ENCODE measurements around the gene DTL. TPM values are rescaled to one million over a fixed set of nuclear protein-coding genes. Genes with fewer than 3 reads are reported as not detected.

The DTL gene
- total RNA-seq, 1 donor from 2014 or later = 17.6 TPM

GRCh38 chr1:212111536-212111935 is 76.0 kb downstream of the DTL start:
- H3K4me3 ChIP-seq (ENCODE audit: low read depth, low read length) = no peak overlapping the region
- TF ChIP-seq CTCF (conservative IDR thresholded peaks at IDR 0.05; ENCODE audit: low read depth, low read length) = no peak

DNA sequence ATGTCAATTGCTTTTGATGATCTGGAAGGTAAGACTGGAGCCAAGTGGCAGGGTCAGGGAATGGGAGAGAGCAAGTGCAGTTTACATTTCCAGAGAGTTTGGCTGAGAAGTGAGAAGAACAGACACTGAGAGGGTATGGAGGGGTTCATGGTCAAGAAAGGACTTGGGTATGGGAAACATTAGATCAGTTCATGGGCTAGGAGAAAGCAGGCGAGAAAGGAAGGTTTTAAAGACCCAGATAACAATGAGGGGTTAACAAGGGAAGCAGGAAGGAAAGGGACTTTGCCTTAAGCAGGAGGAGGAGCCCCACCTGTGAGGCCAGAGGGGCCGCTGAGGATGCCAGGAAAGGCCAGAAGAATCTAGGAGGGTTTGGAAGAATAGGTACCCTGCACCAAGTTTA is 78.2 kb downstream of the DTL start:
- no peak for TF ChIP-seq CTCF (conservative IDR thresholded peaks at IDR 0.05; ENCODE audit: low read depth, low read length)

More at GRCh38 chr1:212111536-212111935, 76.0 kb downstream of the DTL start:
- no peak for DNase-seq (ENCODE audit: low read depth)

DNA sequence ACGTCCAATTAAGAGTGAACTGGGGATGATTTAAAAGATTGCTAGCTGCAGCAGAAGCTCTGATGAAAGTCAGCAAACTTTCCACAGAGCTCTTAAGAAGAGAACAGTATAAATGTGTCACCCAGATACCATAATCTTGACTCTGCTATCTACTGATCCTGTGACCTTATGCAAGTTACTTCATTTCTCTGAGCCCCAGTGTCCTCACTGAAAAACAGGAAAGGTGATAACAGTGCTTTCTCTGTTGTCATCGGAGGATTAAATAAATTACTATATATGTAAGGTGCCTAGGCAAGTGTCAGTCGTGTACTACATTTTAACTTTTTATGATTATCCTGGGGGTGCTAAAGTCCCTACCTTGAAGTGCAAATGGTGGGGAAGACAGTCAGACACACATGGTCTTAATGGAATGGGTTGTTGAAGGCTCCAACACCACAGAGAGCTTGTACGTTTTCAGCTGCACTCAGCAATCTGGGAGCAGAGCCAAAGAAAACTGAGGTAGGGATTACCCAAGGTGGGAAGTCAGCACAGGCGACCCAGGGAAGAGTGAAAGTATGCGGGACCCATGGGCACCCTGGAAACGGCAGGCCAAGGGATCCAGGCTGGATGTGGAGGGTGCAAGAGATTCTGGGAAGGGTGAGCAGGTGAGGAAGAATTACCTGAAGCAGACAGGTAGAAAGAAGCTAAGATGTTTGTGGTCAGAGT is 82.8 kb downstream of the DTL start:
- no peak for TF ChIP-seq CTCF (conservative IDR thresholded peaks at IDR 0.05; ENCODE audit: low read depth, low read length)
- no peak overlapping the region for H3K4me3 ChIP-seq (ENCODE audit: low read depth, low read length)

More for the DNA sequence above, 78.2 kb downstream of the DTL start:
- no peak overlapping the region for H3K4me3 ChIP-seq (ENCODE audit: low read depth, low read length)
- DNase-seq (ENCODE audit: low read depth) = no peak

DNA sequence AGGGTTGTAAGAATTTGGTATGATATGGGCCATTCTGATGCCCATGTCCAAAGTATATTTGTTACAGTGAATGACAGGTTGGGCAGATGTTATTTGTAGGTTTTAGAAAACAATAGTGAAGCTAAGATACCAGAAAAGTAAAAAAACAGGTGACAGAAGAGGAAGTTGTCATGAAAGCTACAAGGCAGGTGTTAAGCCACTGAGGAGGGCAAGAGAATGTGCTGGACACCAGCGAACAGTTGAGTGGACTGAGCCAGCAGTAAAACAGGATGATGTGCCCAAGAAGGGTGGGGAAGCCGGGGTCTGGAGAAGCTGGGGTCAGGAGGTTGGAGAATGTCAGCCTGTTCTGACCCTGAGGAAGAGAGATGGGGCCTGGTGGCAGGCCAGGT is 83.3 kb downstream of the DTL start:
- no peak overlapping the region for H3K4me3 ChIP-seq (ENCODE audit: low read depth, low read length)
- TF ChIP-seq CTCF (conservative IDR thresholded peaks at IDR 0.05; ENCODE audit: low read depth, low read length) = no peak
- DNase-seq (ENCODE audit: low read depth) = no peak

More for the DNA sequence above, 82.8 kb downstream of the DTL start:
- peak; percentile 30 for DNase-seq (ENCODE audit: low read depth)

DNA sequence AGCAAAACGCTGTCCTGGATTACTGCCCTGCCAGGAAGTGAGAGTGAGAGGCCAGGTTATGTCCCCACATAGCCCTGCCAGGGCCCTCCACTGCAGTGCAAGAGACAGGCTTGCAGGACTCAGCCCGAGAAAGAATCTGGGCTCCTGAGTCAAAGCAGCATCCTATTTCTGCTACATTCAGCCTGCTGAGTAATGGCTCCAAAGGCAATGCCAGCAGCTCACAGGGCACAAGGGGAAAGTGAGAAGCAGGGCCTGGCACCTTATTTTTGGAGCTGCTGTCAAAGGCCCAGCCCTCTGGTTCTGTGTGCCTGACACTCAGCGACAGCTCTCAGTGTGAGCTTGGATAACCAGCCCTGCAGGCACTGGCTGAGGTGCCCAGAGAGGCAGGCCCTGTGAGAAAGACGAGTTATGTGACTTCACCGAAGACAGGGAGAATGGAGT is 83.9 kb downstream of the DTL start:
- no peak for DNase-seq (ENCODE audit: low read depth)
- H3K4me3 ChIP-seq (ENCODE audit: low read depth, low read length) = no peak overlapping the region
- no peak for TF ChIP-seq CTCF (conservative IDR thresholded peaks at IDR 0.05; ENCODE audit: low read depth, low read length)

- H3K4me3 ChIP-seq (ENCODE audit: low read depth, low read length) = no peak overlapping the region
- no peak for DNase-seq (ENCODE audit: low read depth)
- TF ChIP-seq CTCF (conservative IDR thresholded peaks at IDR 0.05; ENCODE audit: low read depth, low read length) = no peak
Observed at GRCh38 chr1:212119863-212120262, 84.3 kb downstream of the DTL start.

DNA sequence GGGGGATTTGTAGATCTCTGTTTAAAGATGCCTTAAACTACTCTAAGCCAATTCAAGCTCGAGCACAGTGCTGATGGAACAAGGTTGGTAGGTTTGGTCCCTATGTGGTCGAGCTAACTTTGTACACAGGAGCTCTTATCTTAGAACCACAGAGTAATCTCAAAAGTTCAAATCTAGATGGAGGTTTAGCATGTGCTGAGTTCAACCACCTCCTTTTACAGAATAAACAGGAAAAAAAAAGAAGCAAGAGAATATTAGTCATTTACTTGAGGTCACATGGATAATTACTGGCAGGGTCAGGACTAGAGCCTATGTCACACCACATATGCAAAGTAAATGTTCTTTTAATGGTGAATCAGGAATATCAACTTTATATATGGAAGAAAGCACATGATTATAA is 86.2 kb downstream of the DTL start:
- no peak overlapping the region for H3K4me3 ChIP-seq (ENCODE audit: low read depth, low read length)
- TF ChIP-seq CTCF (conservative IDR thresholded peaks at IDR 0.05; ENCODE audit: low read depth, low read length) = no peak
- DNase-seq (ENCODE audit: low read depth) = no peak

Data from epithelial cell of proximal tubule (primary cell).